ENCODE results near the gene EFHC2.

Gene EFHC2

DNA sequence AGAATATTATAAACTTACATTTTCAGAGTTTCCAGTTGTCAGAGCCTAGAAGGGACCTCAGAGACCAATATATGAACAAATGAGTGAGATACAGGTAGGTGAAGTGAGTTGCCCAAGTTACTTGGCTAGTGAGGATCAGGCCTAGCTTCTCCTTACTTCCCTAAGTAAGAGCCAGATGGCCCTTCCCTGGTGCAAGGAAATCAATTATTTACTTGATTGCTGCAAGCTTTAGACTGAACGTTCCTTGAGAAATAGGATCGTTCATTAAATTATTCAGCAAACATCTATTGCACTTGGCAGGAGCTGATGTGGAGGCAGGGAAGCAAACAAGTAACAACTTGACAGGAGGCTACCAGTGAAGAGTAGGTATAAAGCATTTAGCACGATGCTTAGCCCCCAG lies 117.8 kb downstream of the EFHC2 start:
- Histone ChIP-seq H3K9me3 (ENCODE audit: control insufficient read depth, low read length) (no peaks in the 10 kb centered on the region), H3K27ac (no peak overlapping the region), H3K36me3 (ENCODE audit: control insufficient read depth, insufficient read depth, low read length) (no peaks in the 10 kb centered on the region), H2AFZ (no peak overlapping the region), H3K4me1 (no peaks in the 10 kb centered on the region), H3K27me3 (ENCODE audit: control insufficient read depth, insufficient read depth, low read length) (no peaks in the 10 kb centered on the region), H3K79me2 (no peaks in the 10 kb centered on the region), H3K9ac (no peak overlapping the region), H3K4me2 (ENCODE audit: low read length) (no peak overlapping the region), H3K4me3 (ENCODE audit: low read depth, low read length) (no peak overlapping the region)
- TF ChIP-seq, protein P1, sequence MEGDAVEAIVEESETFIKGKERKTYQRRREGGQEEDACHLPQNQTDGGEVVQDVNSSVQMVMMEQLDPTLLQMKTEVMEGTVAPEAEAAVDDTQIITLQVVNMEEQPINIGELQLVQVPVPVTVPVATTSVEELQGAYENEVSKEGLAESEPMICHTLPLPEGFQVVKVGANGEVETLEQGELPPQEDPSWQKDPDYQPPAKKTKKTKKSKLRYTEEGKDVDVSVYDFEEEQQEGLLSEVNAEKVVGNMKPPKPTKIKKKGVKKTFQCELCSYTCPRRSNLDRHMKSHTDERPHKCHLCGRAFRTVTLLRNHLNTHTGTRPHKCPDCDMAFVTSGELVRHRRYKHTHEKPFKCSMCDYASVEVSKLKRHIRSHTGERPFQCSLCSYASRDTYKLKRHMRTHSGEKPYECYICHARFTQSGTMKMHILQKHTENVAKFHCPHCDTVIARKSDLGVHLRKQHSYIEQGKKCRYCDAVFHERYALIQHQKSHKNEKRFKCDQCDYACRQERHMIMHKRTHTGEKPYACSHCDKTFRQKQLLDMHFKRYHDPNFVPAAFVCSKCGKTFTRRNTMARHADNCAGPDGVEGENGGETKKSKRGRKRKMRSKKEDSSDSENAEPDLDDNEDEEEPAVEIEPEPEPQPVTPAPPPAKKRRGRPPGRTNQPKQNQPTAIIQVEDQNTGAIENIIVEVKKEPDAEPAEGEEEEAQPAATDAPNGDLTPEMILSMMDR (IDR thresholded peaks at IDR 0.05): no peak

DNA sequence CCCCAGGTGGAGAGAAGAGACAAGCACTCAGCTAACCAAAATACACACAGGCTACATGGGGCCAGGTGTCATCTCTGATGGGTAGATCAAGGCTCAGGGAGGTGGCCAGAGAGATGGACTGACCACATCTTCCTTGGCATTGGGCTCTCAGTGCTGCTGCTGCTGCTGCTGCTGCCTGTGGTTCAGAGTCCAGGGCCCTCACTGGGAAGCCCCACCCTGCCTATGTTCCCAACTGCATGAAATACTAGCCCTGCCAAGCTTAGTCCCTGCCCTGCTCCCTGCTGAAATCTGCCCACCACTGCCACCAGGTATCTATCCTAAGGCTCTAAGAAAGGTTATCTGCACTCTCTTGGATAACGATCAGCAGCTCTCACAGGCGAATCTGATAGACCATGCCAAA lies 118.7 kb downstream of the EFHC2 start:
- H3K36me3 ChIP-seq (ENCODE audit: control insufficient read depth, insufficient read depth, low read length): no peaks in the 10 kb centered on the region
- no peak overlapping the region for H3K9ac ChIP-seq
- no peak overlapping the region for H3K27ac ChIP-seq
- H3K4me2 ChIP-seq (ENCODE audit: low read length): no peak overlapping the region
- H3K27me3 ChIP-seq (ENCODE audit: control insufficient read depth, insufficient read depth, low read length): no peaks in the 10 kb centered on the region
- H2AFZ ChIP-seq: no peak overlapping the region
- H3K79me2 ChIP-seq: no peaks in the 10 kb centered on the region
- TF ChIP-seq, protein P1 (IDR thresholded peaks at IDR 0.05): no peak
- no peaks in the 10 kb centered on the region for H3K9me3 ChIP-seq (ENCODE audit: control insufficient read depth, low read length)
- no peak overlapping the region for H3K4me3 ChIP-seq (ENCODE audit: low read depth, low read length)
- H3K4me1 ChIP-seq: no peaks in the 10 kb centered on the region

DNA sequence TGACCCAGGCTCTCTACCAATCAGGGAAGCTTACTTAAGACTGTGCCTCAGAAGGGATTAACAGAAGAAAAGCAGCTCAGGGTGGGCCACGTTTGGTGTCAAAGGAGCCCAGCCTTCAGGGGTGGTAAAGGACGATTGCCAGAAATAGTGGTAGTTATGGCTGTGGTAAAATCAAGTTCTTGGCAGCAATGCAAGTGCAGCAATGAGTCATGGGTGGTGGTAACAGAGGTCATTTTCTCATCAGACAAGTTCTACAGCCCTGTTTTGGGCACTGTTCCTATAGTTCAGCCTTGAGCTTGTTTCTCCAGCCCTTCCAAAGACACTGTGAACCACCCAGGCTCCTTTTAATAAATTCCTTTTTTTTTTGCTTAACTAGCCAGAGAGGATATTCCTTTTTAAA lies 120.3 kb downstream of the EFHC2 start:
- Histone ChIP-seq H2AFZ (no peak overlapping the region), H3K4me1 (no peaks in the 10 kb centered on the region), H3K79me2 (no peaks in the 10 kb centered on the region), H3K36me3 (ENCODE audit: control insufficient read depth, insufficient read depth, low read length) (no peaks in the 10 kb centered on the region), H3K4me2 (ENCODE audit: low read length) (no peak overlapping the region), H3K9me3 (ENCODE audit: control insufficient read depth, low read length) (no peaks in the 10 kb centered on the region), H3K4me3 (ENCODE audit: low read depth, low read length) (no peak overlapping the region), H3K9ac (no peak overlapping the region), H3K27ac (no peak overlapping the region), H3K27me3 (ENCODE audit: control insufficient read depth, insufficient read depth, low read length) (no peaks in the 10 kb centered on the region)
- TF ChIP-seq, protein P1 (IDR thresholded peaks at IDR 0.05): no peak

DNA sequence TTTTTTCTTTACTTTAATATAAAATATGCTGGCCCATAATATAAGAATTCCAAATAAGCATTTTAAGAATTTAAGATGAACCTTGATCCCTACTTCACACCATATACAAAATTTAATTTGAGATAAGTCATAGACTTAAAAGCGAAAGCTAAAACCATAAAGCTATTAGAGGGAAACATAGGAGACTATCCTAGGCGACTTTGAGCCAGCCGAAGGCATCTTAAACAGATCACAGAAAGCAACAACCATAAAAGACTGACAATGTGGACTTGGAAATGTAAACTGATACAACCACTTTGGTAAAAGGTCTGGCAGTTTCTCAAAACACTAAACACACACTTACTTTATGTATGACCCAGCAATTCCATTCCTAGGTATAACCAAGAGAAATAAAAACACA lies 125.0 kb downstream of the EFHC2 start:
- Histone ChIP-seq H3K36me3 (ENCODE audit: control insufficient read depth, insufficient read depth, low read length) (no peaks in the 10 kb centered on the region), H3K9me3 (ENCODE audit: control insufficient read depth, low read length) (no peaks in the 10 kb centered on the region), H3K27ac (no peak overlapping the region), H3K4me3 (ENCODE audit: low read depth, low read length) (no peak overlapping the region), H2AFZ (no peak overlapping the region), H3K4me2 (ENCODE audit: low read length) (no peak overlapping the region), H3K4me1 (no peaks in the 10 kb centered on the region), H3K79me2 (no peaks in the 10 kb centered on the region), H3K27me3 (ENCODE audit: control insufficient read depth, insufficient read depth, low read length) (no peaks in the 10 kb centered on the region), H3K9ac (no peak overlapping the region)
- TF ChIP-seq, protein P1 (IDR thresholded peaks at IDR 0.05): no peak

DNA sequence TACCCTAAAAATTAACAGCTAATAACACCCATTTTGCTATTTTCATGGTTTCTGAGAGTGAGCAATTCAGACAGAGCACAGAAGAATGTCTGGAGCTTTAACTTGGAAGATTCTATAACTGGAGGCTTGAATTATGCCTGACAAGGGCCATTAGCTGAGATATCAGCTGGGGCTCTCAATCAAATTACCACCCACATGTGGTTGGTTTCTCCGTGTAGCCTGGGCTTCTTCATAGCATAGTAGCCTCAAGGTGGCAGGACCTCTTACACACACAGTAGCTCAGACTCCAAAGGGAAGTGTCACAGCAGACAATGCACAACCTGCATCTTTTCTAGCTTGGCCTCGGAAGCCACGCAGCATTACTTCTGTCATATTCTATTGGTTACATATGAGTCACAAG lies 127.3 kb downstream of the EFHC2 start:
- no peak overlapping the region for H3K4me3 ChIP-seq (ENCODE audit: low read depth, low read length)
- H3K9ac ChIP-seq: no peak overlapping the region
- H3K9me3 ChIP-seq (ENCODE audit: control insufficient read depth, low read length): no peaks in the 10 kb centered on the region
- no peaks in the 10 kb centered on the region for H3K27me3 ChIP-seq (ENCODE audit: control insufficient read depth, insufficient read depth, low read length)
- no peak overlapping the region for H2AFZ ChIP-seq
- no peaks in the 10 kb centered on the region for H3K79me2 ChIP-seq
- no peak overlapping the region for H3K27ac ChIP-seq
- H3K4me2 ChIP-seq (ENCODE audit: low read length): no peak overlapping the region
- no peaks in the 10 kb centered on the region for H3K4me1 ChIP-seq
- H3K36me3 ChIP-seq (ENCODE audit: control insufficient read depth, insufficient read depth, low read length): no peaks in the 10 kb centered on the region
- TF ChIP-seq, protein P1 (IDR thresholded peaks at IDR 0.05): no peak
